Ramos (cell line): ENCODE data around the gene DDX39B.
"Not testable (repeated sequence)": the region's sequence is repeated elsewhere in the genome, so short reads cannot be mapped to it uniquely, and the experiment has no call there.

Experiments
- in situ Hi-C: fragments of 300-500 bp; cut with MboI; formaldehyde crosslinking; loops from one replicate; pipeline ENCODE4 v1.14.3; 2022; ENCODE audit warnings: low sequenced_read_pairs; ENCODE audit not compliant: unreplicated experiment

Gene DDX39B

DNA sequence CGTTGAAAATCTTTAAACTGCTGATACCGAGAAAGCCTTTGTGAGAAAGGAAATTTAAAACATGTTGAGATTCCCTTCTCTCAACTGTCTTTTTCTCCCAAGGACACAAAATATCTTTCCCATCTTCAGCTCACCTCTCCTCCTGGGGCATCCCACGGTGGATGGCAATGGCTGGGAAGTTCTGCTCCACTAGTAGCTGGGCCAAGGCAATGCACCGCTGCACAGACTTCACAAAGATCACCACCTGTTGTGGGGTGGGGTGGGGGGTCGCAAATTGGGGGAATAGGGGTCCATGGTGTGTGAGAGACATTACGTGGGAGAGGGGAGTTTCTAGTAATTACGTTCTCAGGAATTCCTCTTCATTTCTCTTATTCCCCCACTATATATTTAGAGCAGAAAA is 10.6 kb downstream of the DDX39B start:
- in situ Hi-C loops, result no loop called here

GRCh38 chr6:31530659-31531058 is 11.1 kb downstream of the DDX39B start:
- in situ Hi-C loops, result no loop called here

GRCh38 chr6:31529329-31530150 is 12.3 kb downstream of the DDX39B start:
- in situ Hi-C loops, result no loop called here

DNA sequence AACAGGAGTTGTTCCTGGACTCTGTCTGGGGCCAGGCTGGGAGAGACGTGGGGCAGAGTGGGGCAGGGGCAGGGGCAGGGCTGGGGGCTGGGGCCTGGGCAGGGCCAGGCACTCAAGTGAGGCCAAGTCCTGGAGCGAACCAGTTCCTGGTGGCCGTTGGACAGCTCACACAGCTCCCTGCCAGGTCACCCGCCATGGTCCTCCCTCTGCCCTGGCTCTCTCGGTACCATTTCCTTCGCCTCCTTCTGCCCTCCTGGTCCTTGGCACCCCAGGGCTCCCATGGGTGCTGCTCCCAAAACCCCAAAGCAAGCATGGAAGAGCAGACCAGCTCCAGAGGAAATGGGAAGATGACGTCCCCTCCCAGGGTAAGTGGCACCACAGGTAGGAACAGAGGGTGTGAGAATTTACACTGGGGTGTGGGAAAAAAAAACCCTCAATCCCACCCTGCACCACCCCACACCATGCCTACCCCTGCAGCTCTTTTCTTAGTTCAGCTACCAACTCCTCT is 12.9 kb downstream of the DDX39B start, which contains the start of gene MCCD1:
Gene MCCD1 (plus strand): TSS at position 142 of the 508 bp plus-strand sequence. CDS start 53 bp downstream, at position 195.
- in situ Hi-C loops, result no loop called here

DNA sequence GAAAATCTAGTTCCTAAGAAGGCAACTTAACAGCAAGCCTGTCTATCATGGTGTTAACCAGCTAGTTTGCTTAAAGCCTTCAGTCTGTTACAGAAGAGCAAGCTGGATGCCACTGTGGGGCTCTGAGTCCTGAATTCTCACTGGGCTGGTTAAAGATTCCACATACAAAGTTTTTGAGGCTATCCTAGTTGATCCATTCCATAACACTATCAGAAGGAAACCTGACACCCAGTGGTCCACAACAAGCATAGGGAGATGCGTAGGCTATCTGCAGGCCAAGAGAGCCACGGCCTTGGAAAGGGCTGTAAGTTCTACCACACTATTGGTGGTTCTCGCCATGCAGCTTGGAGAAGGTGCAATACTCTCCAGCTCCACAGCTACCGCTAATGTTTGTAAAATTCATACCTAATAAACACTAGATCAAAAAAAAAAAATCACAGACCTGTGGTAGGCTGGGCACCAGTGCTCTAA is 13.5 kb downstream of the DDX39B start:
- in situ Hi-C loops, result no loop called here

- in situ Hi-C loops, result no loop called here
These were observed 15.7 kb downstream of the DDX39B start for GRCh38 chr6:31525932-31526591.

DNA sequence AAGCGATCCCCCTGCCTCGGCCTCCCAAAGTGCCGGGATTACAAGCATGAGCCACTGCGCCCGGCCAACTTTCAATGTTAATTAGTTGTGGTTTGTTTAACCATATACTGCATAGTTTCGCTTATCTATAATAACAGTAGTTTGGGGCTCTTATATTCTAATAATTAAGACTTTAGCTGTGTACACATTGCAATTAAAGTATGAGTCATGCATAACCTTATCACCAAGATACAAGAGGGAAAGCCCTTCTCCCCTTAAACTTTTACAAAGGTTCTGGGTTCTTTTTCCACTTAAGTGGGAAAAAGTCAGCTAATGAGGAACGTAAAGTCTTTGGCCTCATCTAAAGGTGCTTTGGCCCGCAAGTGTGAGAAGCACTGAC is 16.3 kb downstream of the DDX39B start:
- in situ Hi-C loops, result no loop called here

- in situ Hi-C loops, result no loop called here
These were observed 20.0 kb downstream of the DDX39B start for GRCh38 chr6:31521835-31522234.

DNA sequence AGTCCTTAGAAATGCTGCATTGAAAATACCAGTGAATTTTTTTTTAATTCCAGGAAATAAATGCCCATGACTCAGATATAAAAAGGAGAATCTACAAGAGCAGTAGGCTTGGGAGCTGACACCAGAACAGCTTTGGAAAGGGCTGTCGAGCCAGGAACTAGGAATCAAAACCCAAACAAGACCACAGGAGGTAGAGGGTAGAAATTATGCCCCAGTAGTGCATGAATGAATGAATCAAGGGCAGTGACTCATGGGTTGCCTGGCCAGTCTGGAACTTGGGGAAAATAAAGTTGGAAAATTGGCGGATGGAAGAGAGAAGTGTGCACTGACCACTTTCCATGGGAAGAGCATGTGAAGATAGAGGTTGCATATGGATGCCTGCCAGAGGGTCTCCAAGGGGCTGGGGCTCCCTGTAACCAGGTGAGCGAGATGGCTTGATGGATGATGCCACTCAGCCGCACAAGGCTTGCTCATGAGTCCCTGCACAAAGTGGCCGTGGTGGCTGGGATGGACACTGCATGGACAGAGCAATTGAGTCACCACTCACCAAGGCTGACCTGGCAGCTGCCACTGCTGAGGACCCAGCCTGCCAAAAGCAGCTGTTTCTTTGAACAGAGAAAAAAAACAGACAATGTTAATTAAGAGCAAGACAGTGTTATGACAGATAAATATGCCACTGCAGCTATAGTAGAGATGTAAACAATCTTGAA is 28.2 kb downstream of the DDX39B start:
- in situ Hi-C loops, result no loop called here

DNA sequence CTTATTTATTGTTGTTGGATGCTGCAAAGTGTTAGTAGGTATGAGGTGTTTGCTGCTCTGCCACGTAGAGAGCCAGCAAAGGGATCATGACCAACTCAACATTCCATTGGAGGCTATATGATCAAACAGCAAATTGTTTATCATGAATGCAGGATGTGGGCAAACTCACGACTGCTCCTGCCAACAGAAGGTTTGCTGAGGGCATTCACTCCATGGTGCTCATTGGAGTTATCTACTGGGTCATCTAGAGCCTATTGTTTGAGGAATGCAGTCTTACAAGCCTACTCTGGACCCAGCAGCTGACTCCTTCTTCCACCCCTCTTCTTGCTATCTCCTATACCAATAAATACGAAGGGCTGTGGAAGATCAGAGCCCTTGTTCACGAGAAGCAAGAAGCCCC is 31.8 kb downstream of the DDX39B start:
- in situ Hi-C loops, result no loop called here

DNA sequence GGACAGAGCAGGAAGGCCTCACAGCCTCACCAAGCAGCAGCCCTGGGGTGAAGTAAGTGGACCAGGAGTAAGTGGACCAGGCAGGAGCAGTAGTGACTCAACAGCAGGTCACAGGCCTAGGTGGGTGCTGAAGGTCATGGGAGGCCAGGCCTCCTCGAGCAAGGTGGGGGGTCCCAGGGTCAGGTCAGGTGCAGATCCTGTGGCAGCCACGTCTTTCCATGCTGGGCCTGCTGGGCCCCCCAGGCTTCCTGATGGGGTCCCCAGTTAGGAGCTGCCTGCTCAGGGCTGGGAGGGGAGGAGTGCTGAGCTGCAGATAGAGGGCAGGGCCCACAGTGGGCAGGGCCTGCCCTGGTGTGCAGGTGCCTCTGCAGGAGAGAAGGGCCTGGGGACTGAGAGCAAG is 32.8 kb downstream of the DDX39B start:
- in situ Hi-C loops, result not testable (repeated sequence)

DNA sequence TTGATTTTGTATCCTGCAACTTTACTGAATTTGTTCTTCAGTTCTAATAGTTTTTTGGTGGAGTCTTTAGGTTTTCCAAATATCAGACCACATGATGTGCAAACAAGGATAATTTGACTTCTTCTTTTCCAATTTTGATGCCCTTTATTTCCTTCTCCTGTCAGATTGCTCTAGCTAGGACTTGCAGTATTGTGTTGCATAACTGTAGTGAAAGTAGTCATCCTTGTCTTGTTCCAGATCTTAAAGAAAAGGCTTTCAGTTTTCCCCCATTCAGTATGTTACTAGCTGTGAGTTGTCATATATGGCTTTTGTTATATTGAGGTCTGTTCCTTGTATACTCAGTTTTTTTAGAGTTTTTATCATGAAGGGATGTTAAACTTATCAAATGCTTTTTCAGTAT is 39.2 kb downstream of the DDX39B start:
- in situ Hi-C loops, result no loop called here

DNA sequence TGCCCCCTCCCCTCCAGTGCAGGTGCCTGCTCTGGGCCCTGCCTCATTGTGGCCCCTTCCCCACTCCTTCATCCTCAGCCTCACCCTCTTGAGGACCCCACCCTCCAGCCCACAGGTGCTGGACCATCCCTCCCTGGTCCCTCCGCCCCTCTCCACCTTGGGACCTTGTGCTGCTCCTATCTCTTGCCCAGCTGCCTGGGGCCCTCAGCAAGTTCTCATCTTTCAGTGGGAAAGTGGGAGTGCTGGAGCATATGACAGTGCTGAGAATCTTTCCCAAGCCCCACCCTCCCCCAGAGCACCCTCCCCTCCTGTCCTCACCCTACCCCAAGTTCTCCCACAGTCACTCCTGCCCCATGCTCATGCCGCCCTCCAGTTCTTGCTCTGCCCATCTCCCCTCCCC is 42.2 kb downstream of the DDX39B start:
- in situ Hi-C loops, result not testable (repeated sequence)

DNA sequence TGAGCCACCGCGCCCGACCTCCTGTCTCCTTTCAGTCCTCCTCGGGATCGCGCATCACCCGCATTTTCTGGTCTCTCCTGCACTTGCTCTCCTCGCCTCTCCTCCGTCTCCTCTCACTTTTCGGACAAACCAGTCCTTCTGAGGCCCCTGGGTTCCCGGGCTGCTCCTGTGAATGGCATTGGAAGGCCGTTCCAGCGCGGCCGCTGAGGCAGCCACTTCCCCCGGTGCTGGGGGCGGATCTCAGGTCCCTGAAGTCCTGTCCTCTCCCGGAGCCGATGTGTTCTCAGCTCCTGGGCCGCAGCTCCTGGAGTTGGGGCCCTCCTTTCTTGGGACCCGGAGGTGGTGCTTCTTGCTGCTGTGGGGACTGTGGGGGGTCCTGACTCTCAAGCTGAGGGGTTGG is 43.1 kb downstream of the DDX39B start:
- in situ Hi-C loops, result no loop called here

- in situ Hi-C loops, result no loop called here
These were observed 44.0 kb downstream of the DDX39B start, which contains the start of gene MICB for GRCh38 chr6:31497531-31498476. Gene MICB (plus strand): TSS chr6:31498145. CDS start chr6:31498194, 49 bp downstream.

- in situ Hi-C loops, result not testable (repeated sequence)
These were observed 45.0 kb downstream of the DDX39B start for GRCh38 chr6:31496826-31497225.

GRCh38 chr6:31495580-31495979 is 46.2 kb downstream of the DDX39B start:
- in situ Hi-C loops, result no loop called here

- in situ Hi-C loops, result loop anchor here (5.0 kb wide), 1 partner anchor 103 kb away; no protein-coding TSS in a partner anchor
These were observed 47.7 kb downstream of the DDX39B start for GRCh38 chr6:31493875-31494694.

GRCh38 chr6:31493550-31493874 is 48.3 kb downstream of the DDX39B start:
- in situ Hi-C loops, result loop anchor here (5.0 kb wide), 1 partner anchor 104 kb away; no protein-coding TSS in a partner anchor
